Activated CD8-positive, alpha-beta memory T cell treated with anti-CD3 and anti-CD28 coated beads for 36 hours (primary cell): ENCODE results near the gene SOCS3. TPM values are rescaled to one million over a fixed set of nuclear protein-coding genes. Genes with fewer than 3 reads are reported as not detected.

Source experiments
- CTCF ChIA-PET: fragments of 350-600 bp; sonication (Branson Sonifier 250); formaldehyde crosslinking; loops from one replicate; lab custom pipeline; 2021; ENCODE audit warnings: antibody characterized with exemption; lab: Charles Lee
- POLR2A ChIA-PET: fragments of 350-600 bp; sonication (Branson Sonifier 250); formaldehyde crosslinking; loops from one replicate; lab custom pipeline; 2021; ENCODE audit warnings: antibody characterized with exemption; lab: Charles Lee
- total RNA-seq, 2 experiments: library from RNA; stranded (reverse); gene quantifications; one replicate each; pipeline ENCODE4 v1.2.3, GENCODE V29; 2021

Gene SOCS3
- total RNA-seq, 2 experiments from 2014 or later: 27.8 to 28.6 TPM

DNA sequence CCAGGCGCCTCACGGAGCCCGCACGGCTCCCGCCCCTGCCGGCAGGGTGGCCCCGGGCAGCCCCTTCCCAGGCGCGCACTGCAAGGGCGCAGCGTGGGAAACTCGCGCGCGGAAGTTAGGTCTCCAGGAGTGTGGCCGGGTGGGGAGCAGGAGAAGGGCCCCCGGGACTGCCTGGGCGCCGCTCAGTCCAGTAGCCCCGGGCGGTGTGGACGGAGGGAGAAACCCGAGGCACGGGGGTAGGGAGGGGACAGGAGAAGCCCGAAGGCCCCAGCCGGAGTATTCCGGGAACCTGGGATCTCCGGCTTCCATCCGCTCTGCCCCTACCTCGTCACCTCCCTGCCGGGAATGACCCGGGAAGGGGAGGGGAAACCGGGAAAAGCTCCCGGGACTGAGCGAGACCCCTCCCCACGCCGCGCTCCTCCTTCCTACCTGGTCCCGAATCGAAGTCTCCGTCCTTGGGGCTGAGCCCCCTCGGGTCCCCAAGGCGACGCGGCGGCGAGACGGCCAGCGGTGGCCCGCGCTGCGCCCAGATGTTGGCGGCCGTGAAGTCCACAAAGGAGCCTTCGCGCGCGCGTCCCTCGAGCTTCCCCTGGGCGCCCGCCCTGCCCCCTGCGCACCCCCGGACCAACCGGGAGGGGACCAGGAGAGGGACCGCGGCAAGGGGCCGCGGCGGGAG is 418 bp downstream of the SOCS3 start:
- ChIA-PET CTCF (interaction anchor here (0.7 to 5.9 kb wide), 5 partner anchors 15 to 108 kb away, joined by 3 to 59 read pairs (median 6); no protein-coding TSS in a partner anchor), POLR2A (interaction anchor here (0.5 to 3.2 kb wide), 8 partner anchors 10 to 23 kb away, joined by 4 to 21 read pairs (median 6); partner anchors contain the start of gene PGS1)

DNA sequence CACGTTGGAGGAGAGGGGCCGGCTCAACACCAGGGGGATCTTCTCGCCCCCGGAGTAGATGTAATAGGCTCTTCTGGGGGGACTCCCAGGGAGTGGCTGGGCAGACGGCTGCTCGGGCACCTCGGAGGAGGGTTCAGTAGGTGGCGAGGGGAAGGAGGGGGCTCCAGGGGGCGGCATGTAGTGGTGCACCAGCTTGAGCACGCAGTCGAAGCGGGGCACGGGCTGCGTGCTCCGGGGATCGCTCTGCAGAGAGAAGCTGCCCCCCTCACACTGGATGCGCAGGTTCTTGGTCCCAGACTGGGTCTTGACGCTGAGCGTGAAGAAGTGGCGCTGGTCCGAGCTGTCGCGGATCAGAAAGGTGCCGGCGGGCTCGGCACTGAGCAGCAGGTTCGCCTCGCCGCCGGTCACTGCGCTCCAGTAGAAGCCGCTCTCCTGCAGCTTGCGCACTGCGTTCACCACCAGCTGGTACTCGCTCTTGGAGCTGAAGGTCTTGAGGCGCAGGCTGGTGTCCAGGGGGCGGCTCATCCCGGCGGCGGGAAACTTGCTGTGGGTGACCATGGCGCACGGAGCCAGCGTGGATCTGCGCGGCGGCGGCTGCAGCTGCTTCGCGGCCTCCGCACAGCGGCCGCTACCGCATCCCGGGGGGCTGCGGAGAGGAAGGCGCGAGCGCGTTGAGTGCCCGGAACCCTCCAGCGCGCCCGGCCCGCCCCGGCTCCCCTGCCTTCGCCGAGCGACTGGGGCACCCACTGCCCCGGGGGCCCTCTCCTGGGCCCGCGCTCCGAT is 1.1 kb downstream of the SOCS3 start:
- POLR2A ChIA-PET: interaction anchor here (1.0 to 3.2 kb wide), 4 partner anchors 14 to 23 kb away, joined by 3 to 21 read pairs (median 6); no protein-coding TSS in a partner anchor
- CTCF ChIA-PET: interaction anchor here (1.2 to 1.3 kb wide), 2 partner anchors 16 to 416 kb away, joined by 3 to 4 read pairs; no protein-coding TSS in a partner anchor

- ChIA-PET POLR2A (interaction anchor here (1.0 to 3.2 kb wide), 4 partner anchors 13 to 24 kb away, joined by 3 to 21 read pairs (median 6); no protein-coding TSS in a partner anchor), CTCF (interaction anchor here (0.8 to 1.3 kb wide), 5 partner anchors 10 to 417 kb away, joined by 3 to 4 read pairs (median 3); no protein-coding TSS in a partner anchor)
These were observed 2.0 kb downstream of the SOCS3 start for GRCh38 chr17:78357672-78358537.

- CTCF ChIA-PET: interaction anchor here (0.8 to 1.3 kb wide), 5 partner anchors 11 to 418 kb away, joined by 3 to 4 read pairs (median 3); no protein-coding TSS in a partner anchor
- POLR2A ChIA-PET: interaction anchor here (1.0 to 3.2 kb wide), 2 partner anchors 21 to 25 kb away, joined by 3 to 21 read pairs; no protein-coding TSS in a partner anchor
These were observed 2.7 kb downstream of the SOCS3 start for GRCh38 chr17:78357177-78357586.

- CTCF ChIA-PET: interaction anchor here (0.8 to 1.0 kb wide), 2 partner anchors 14 to 26 kb away, joined by 4 to 6 read pairs; no protein-coding TSS in a partner anchor
- POLR2A ChIA-PET: interaction anchor here (0.6 to 1.5 kb wide), 8 partner anchors 12 to 40 kb away, joined by 3 to 13 read pairs (median 5); partner anchors contain the start of gene PGS1
These were observed 3.7 kb downstream of the SOCS3 start for GRCh38 chr17:78356101-78356713.

DNA sequence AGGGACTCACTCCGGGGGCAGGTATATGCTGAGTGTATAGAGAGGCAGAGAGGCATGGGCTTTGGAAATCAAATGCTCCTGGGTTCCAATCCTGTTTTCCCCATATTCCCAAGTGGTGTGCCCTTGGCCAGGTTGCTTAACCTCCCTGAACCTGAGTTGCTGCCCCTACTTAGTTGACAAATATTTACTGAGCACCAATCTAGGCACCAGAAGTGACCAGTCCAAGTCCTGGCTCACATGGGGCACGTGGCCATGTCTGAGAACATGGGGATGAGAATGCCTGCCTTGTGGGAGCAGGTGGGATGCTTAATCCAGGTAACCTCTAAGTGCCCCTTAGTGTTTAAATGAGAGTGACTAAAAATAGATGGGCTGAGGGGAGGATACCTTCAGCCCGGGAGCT is 4.2 kb downstream of the SOCS3 start:
- CTCF ChIA-PET: interaction anchor here (0.8 to 1.3 kb wide), 3 partner anchors 11 to 26 kb away, joined by 4 to 6 read pairs (median 5); no protein-coding TSS in a partner anchor
- POLR2A ChIA-PET: interaction anchor here (0.7 to 1.5 kb wide), 6 partner anchors 12 to 28 kb away, joined by 3 to 13 read pairs (median 6); partner anchors contain the start of gene PGS1

DNA sequence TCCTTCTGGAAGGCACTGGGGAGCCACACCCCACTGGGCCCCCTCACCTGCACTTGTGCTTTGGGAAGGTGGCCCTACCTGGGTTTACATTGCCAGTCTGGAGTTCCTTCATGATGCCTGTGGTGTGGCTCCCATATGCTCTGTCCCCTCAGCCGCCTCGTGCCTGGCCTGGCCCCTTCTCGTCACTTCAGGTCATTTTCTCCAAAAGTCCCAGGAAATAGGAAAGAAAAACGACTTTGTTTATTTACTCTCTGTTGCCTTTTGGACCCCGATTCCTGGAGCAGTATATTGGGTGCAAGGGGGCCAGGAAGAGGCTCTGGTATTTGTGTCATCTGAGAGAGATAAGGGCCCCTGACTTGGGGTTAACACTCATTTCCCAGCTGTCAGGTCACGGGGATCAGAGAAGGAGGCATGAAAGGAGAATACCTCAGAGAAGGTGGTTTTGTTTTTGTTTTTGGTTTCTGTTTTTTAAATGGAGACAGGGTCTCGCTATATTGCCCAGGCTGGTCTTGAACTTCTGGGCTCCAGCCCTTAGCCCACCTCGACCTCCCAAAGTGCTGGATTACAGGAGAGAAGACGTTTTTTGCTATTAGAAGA is 4.7 kb downstream of the SOCS3 start:
- POLR2A ChIA-PET: interaction anchor here (1.0 to 1.5 kb wide), 4 partner anchors 11 to 25 kb away, joined by 3 to 8 read pairs (median 5); partner anchors contain the start of gene PGS1

DNA sequence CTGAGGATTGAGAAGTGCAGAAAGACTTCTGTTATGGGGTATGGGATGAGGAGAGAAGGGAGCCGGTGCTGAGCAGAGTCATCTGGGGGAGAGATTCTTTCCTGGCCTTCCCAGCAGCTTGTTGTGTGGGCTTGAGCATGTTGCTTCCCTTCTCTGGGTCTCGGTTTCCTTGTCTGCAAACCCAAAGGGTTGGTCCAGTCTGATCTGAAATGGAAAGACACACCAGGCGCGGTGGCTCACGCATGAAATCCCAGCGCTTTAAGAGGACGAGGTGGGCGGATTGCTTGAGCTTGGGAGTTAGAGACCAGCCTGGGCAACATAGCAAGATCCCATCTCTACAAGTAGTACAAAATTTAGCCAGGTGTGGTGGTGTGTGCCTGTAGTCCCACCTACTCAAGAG is 6.0 kb downstream of the SOCS3 start:
- ChIA-PET CTCF (interaction anchor here (1.3 kb wide), 1 partner anchor 29 kb away, joined by 3 read pairs; no protein-coding TSS in a partner anchor), POLR2A (interaction anchor here (0.6 to 1.3 kb wide), 3 partner anchors 11 to 26 kb away, joined by 3 to 4 read pairs (median 3); no protein-coding TSS in a partner anchor)

More for the DNA sequence above, 4.7 kb downstream of the SOCS3 start:
- CTCF ChIA-PET: interaction anchor here (0.8 to 1.3 kb wide), 3 partner anchors 11 to 28 kb away, joined by 3 to 5 read pairs (median 4); no protein-coding TSS in a partner anchor

DNA sequence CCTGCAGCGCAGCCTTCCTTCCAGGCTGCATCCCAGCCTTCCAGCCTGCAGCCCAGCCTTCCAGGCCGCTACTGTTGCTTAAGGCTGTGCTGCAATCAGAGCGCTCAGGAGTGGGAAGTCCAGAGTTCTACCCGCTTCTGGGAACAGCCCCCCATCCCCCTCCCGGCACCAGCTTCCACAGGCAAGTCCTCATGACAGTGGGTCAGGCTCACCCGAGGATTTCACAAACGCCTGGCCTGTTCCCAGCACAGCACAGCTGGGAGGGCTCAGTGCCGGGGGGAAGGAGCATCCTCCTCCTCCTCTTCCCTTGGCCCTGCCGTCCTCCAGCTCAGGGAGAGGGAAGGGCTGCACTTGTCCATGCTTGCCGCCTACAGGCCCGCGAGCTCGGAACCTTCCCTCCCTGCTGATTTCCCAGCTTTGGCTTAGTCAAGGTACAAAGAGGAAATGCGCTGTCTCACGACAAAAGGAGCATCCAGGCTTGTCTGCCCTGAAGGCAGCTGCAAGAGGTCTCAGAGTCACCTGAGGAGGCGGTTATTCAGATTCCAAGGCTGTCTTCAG is 8.3 kb downstream of the SOCS3 start:
- POLR2A ChIA-PET: interaction anchor here (0.6 kb wide), 1 partner anchor 246 kb away, joined by 3 read pairs; no protein-coding TSS in a partner anchor
- CTCF ChIA-PET: interaction anchor here (0.6 to 1.2 kb wide), 4 partner anchors 63 to 164 kb away, joined by 3 to 4 read pairs (median 3); no protein-coding TSS in a partner anchor

- ChIA-PET CTCF (interaction anchor here (0.7 to 1.4 kb wide), 3 partner anchors 14 to 34 kb away, joined by 3 to 4 read pairs (median 3); no protein-coding TSS in a partner anchor), POLR2A (no interaction called here)
These were observed 9.8 kb downstream of the SOCS3 start for GRCh38 chr17:78349891-78350642.

DNA sequence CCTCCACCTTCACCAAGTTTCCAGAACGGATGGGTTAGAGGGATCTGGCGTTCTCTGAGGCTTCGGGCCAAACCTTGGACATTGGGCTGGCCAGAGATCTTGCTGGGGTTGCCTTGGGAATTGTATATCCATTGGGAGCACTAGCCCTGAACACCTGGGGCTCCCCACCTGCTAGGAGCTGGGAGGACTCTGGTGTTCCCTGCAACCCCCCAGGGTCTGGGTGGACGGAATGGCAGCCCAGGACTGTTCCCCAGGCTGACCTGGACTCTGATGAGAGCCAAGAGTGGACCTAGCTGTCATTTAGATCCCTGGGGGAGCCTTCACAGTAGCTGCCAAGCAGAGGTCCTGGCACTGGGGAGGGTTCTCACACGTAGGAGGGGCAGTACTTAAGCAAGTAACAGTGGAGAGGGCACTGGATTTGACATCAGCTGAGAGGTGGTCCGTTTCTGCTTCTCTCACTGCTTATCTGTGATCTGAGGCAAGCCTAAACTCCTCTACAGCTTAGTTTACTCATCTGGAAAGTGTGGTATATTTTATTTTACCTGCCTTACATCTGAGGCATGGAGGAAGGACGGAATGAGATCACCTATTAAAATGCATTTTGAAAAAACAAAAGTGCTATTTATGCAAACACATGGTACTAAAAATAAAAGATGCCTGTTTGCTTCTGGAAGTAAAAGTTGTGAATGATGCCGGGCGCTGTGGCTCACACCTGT is 11.7 kb downstream of the SOCS3 start:
- CTCF ChIA-PET: interaction anchor here (0.9 to 1.9 kb wide), 4 partner anchors 9 to 64 kb away, joined by 3 to 4 read pairs (median 4); no protein-coding TSS in a partner anchor
- POLR2A ChIA-PET: interaction anchor here (1.2 kb wide), 1 partner anchor 12 kb away, joined by 4 read pairs; the partner anchor contains the start of gene SOCS3

- ChIA-PET CTCF (interaction anchor here (1.3 to 1.9 kb wide), 2 partner anchors 33 to 65 kb away, joined by 3 to 4 read pairs; no protein-coding TSS in a partner anchor), POLR2A (interaction anchor here (1.2 kb wide), 1 partner anchor 12 kb away, joined by 4 read pairs; the partner anchor contains the start of gene SOCS3)
These were observed 12.4 kb downstream of the SOCS3 start for GRCh38 chr17:78347453-78347852.

GRCh38 chr17:78346605-78347250 is 13.1 kb downstream of the SOCS3 start:
- CTCF ChIA-PET: interaction anchor here (1.3 to 1.9 kb wide), 2 partner anchors 32 to 66 kb away, joined by 3 to 4 read pairs; no protein-coding TSS in a partner anchor
- POLR2A ChIA-PET: no interaction called here
